GM12878 (cell line): ENCODE data around the gene FAM210A. TPM values are rescaled to one million over a fixed set of nuclear protein-coding genes. Genes with fewer than 3 reads are reported as not detected.

Source experiments
- CHD2 ChIP-seq: IDR thresholded peaks from 2 replicates; pipeline ENCODE4 v1.6.1; 2011; ENCODE audit warnings: low read depth, low read length, improper control_type of control experiment, borderline replicate concordance
- EGR1 ChIP-seq, 2 experiments: IDR thresholded peaks; 1 replicate in 1 of 2; 2 replicates in 1 of 2; pipeline ENCODE4 v1.6.1; 2011 to 2012; ENCODE audit warnings: low read depth in 2 of 2, low read length in 2 of 2, borderline replicate concordance in 1 of 2, mild to moderate bottlenecking in 1 of 2, moderate library complexity in 1 of 2
- FOS ChIP-seq: IDR thresholded peaks from 3 replicates; pipeline ENCODE4 v1.6.1; 2011; ENCODE audit warnings: borderline replicate concordance; ENCODE audit not compliant: insufficient read length; ENCODE audit errors: extremely low read depth
- IKZF1 ChIP-seq: fragments of 450-650 bp; conservative IDR thresholded peaks from 2 replicates; pipeline ENCODE4 v1.6.1; 2017; ENCODE audit warnings: antibody characterized with exemption, mild to moderate bottlenecking
- IRF4 ChIP-seq: IDR thresholded peaks from 2 replicates; pipeline ENCODE4 v1.6.1; 2011; ENCODE audit warnings: low read depth, low read length
- MYC ChIP-seq: IDR thresholded peaks from 2 replicates; pipeline ENCODE4 v1.6.1; 2011; ENCODE audit warnings: mild to moderate bottlenecking, low read length, moderate library complexity, inconsistent platforms; ENCODE audit not compliant: insufficient read depth, insufficient replicate concordance, insufficient read length, severe bottlenecking
- NFIC ChIP-seq: IDR thresholded peaks from 2 replicates; pipeline ENCODE4 v1.6.1; 2012; ENCODE audit warnings: low read depth, mild to moderate bottlenecking, inconsistent platforms, low read length, moderate library complexity
- POLR2AphosphoS5 ChIP-seq: IDR thresholded peaks from 2 replicates; pipeline ENCODE4 v1.6.1; 2011; ENCODE audit warnings: mild to moderate bottlenecking, low read length, inconsistent platforms
- SREBF1 ChIP-seq: IDR thresholded peaks from 2 replicates; pipeline ENCODE4 v1.6.1; 2012; ENCODE audit warnings: mild to moderate bottlenecking, low read length
- STAT1 ChIP-seq: fragments of 450-650 bp; conservative IDR thresholded peaks from 2 replicates; pipeline ENCODE4 v1.6.1; 2014; ENCODE audit warnings: antibody characterized with exemption, mild to moderate bottlenecking
- ZNF207 ChIP-seq: fragments of 450-650 bp; IDR thresholded peaks from 2 replicates; pipeline ENCODE4 v1.6.1; 2014; ENCODE audit warnings: antibody characterized with exemption, mild to moderate bottlenecking, borderline replicate concordance
- polyA plus RNA-seq, 11 experiments: library from polyadenylated mRNA; depleted of rRNA in 4 of 11; unstranded in 6 of 11; stranded (reverse) in 5 of 11; fragments of >200 nt; fragmentation: Nextera tagmentation in 4 of 11; fragmentation: Illumina TruSeq in 1 of 11; extraction: Ambion mirVana in 4 of 11; extraction: Trizol in 1 of 11; gene quantifications; 1 replicate in 1 of 11; 2 replicates in 10 of 11; pipeline versions ENCODE4 v1.2.1 to v1.2.3, GENCODE V29; 2011 to 2016; ENCODE audit warnings: inconsistent platforms in 2 of 11, missing spikeins in 2 of 11, low read depth in 1 of 11
- total RNA-seq, 4 experiments: library from RNA; depleted of rRNA in 3 of 4; stranded (reverse); fragments of >200 nt in 3 of 4; fragmentation: Illumina TruSeq in 1 of 4; extraction: Trizol in 1 of 4; gene quantifications; 2 replicates each; pipeline versions ENCODE4 v1.2.1 to v1.2.3, GENCODE V29; 2013 to 2021
- TF ChIP-seq, protein P1 (sequence below): fragments of 450-650 bp; IDR thresholded peaks from 2 replicates; pipeline ENCODE4 v1.6.1; 2017; ENCODE audit warnings: mild to moderate bottlenecking, moderate library complexity
- TF ChIP-seq, protein P2 (sequence below): fragments of 450-650 bp; IDR thresholded peaks from 2 replicates; pipeline ENCODE4 v1.6.1; 2017; ENCODE audit warnings: mild to moderate bottlenecking, moderate library complexity
- TF ChIP-seq, protein P3 (sequence below): fragments of 150-350 bp; IDR thresholded peaks from 2 replicates; pipeline ENCODE4 v1.6.1; 2014; ENCODE audit warnings: mild to moderate bottlenecking, low read depth, low read length
- TF ChIP-seq, protein P4 (sequence below): IDR thresholded peaks from 2 replicates; pipeline ENCODE4 v1.6.1; 2012; ENCODE audit warnings: mild to moderate bottlenecking, low read depth, low read length

The FAM210A gene
- total and polyA plus RNA-seq, 10 of the 15 experiments (the other 5 are each of a cell fraction or from before 2014, with no cell fraction given) = 10.3 to 56.3 (median 17.7) TPM

- TF ChIP-seq MYC = peak; percentile 93
- TF ChIP-seq NFIC = no peak
- TF ChIP-seq, protein P1, sequence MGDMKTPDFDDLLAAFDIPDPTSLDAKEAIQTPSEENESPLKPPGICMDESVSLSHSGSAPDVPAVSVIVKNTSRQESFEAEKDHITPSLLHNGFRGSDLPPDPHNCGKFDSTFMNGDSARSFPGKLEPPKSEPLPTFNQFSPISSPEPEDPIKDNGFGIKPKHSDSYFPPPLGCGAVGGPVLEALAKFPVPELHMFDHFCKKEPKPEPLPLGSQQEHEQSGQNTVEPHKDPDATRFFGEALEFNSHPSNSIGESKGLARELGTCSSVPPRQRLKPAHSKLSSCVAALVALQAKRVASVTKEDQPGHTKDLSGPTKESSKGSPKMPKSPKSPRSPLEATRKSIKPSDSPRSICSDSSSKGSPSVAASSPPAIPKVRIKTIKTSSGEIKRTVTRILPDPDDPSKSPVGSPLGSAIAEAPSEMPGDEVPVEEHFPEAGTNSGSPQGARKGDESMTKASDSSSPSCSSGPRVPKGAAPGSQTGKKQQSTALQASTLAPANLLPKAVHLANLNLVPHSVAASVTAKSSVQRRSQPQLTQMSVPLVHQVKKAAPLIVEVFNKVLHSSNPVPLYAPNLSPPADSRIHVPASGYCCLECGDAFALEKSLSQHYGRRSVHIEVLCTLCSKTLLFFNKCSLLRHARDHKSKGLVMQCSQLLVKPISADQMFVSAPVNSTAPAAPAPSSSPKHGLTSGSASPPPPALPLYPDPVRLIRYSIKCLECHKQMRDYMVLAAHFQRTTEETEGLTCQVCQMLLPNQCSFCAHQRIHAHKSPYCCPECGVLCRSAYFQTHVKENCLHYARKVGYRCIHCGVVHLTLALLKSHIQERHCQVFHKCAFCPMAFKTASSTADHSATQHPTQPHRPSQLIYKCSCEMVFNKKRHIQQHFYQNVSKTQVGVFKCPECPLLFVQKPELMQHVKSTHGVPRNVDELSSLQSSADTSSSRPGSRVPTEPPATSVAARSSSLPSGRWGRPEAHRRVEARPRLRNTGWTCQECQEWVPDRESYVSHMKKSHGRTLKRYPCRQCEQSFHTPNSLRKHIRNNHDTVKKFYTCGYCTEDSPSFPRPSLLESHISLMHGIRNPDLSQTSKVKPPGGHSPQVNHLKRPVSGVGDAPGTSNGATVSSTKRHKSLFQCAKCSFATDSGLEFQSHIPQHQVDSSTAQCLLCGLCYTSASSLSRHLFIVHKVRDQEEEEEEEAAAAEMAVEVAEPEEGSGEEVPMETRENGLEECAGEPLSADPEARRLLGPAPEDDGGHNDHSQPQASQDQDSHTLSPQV = no peak
- TF ChIP-seq, protein P2, sequence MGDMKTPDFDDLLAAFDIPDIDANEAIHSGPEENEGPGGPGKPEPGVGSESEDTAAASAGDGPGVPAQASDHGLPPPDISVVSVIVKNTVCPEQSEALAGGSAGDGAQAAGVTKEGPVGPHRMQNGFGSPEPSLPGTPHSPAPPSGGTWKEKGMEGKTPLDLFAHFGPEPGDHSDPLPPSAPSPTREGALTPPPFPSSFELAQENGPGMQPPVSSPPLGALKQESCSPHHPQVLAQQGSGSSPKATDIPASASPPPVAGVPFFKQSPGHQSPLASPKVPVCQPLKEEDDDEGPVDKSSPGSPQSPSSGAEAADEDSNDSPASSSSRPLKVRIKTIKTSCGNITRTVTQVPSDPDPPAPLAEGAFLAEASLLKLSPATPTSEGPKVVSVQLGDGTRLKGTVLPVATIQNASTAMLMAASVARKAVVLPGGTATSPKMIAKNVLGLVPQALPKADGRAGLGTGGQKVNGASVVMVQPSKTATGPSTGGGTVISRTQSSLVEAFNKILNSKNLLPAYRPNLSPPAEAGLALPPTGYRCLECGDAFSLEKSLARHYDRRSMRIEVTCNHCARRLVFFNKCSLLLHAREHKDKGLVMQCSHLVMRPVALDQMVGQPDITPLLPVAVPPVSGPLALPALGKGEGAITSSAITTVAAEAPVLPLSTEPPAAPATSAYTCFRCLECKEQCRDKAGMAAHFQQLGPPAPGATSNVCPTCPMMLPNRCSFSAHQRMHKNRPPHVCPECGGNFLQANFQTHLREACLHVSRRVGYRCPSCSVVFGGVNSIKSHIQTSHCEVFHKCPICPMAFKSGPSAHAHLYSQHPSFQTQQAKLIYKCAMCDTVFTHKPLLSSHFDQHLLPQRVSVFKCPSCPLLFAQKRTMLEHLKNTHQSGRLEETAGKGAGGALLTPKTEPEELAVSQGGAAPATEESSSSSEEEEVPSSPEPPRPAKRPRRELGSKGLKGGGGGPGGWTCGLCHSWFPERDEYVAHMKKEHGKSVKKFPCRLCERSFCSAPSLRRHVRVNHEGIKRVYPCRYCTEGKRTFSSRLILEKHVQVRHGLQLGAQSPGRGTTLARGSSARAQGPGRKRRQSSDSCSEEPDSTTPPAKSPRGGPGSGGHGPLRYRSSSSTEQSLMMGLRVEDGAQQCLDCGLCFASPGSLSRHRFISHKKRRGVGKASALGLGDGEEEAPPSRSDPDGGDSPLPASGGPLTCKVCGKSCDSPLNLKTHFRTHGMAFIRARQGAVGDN = peak; percentile 40; the same call in 1 of the 2 replicates
- TF ChIP-seq FOS = no peak
- TF ChIP-seq POLR2AphosphoS5 = peak; percentile 84
- peak; percentile 92 for TF ChIP-seq IKZF1
- TF ChIP-seq SREBF1 = 0 out of 2 replicates have a peak, but pooled peaks have one; percentile 57
- TF ChIP-seq EGR1 (IDR thresholded peaks at IDR 0.05; ENCODE audit: borderline replicate concordance in 1 of 2, low read depth in 2 of 2, low read length in 2 of 2) = peak; percentile 40 to 78; a peak in 2 of 3 replicates
- TF ChIP-seq ZNF207 = peak; percentile 55; the same call in 1 of the 2 replicates
- TF ChIP-seq IRF4 = no peak
- TF ChIP-seq CHD2 = peak; percentile 84
- TF ChIP-seq, protein P3, sequence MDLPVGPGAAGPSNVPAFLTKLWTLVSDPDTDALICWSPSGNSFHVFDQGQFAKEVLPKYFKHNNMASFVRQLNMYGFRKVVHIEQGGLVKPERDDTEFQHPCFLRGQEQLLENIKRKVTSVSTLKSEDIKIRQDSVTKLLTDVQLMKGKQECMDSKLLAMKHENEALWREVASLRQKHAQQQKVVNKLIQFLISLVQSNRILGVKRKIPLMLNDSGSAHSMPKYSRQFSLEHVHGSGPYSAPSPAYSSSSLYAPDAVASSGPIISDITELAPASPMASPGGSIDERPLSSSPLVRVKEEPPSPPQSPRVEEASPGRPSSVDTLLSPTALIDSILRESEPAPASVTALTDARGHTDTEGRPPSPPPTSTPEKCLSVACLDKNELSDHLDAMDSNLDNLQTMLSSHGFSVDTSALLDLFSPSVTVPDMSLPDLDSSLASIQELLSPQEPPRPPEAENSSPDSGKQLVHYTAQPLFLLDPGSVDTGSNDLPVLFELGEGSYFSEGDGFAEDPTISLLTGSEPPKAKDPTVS = no peak
- TF ChIP-seq, protein P4, sequence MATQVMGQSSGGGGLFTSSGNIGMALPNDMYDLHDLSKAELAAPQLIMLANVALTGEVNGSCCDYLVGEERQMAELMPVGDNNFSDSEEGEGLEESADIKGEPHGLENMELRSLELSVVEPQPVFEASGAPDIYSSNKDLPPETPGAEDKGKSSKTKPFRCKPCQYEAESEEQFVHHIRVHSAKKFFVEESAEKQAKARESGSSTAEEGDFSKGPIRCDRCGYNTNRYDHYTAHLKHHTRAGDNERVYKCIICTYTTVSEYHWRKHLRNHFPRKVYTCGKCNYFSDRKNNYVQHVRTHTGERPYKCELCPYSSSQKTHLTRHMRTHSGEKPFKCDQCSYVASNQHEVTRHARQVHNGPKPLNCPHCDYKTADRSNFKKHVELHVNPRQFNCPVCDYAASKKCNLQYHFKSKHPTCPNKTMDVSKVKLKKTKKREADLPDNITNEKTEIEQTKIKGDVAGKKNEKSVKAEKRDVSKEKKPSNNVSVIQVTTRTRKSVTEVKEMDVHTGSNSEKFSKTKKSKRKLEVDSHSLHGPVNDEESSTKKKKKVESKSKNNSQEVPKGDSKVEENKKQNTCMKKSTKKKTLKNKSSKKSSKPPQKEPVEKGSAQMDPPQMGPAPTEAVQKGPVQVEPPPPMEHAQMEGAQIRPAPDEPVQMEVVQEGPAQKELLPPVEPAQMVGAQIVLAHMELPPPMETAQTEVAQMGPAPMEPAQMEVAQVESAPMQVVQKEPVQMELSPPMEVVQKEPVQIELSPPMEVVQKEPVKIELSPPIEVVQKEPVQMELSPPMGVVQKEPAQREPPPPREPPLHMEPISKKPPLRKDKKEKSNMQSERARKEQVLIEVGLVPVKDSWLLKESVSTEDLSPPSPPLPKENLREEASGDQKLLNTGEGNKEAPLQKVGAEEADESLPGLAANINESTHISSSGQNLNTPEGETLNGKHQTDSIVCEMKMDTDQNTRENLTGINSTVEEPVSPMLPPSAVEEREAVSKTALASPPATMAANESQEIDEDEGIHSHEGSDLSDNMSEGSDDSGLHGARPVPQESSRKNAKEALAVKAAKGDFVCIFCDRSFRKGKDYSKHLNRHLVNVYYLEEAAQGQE = no peak
- peak; percentile 35; the same call in 1 of the 2 replicates for TF ChIP-seq STAT1
Observed at GRCh38 chr18:13726232-13726971, at the start of gene FAM210A, which contains the start of gene RNMT (continued).
